ENCODE results near the gene EYS. TPM values are rescaled to one million over a fixed set of nuclear protein-coding genes. Genes with fewer than 3 reads are reported as not detected.
"Not testable (repeated sequence)": the region's sequence is repeated elsewhere in the genome, so short reads cannot be mapped to it uniquely, and the experiment has no call there.

Gene EYS
- total RNA-seq, 1 donor from 2014 or later: 0.08 TPM

- H3K27me3 ChIP-seq (ENCODE audit: low read depth): no peaks in the 10 kb centered on the region
- H3K36me3 ChIP-seq: no peaks in the 10 kb centered on the region
- DNase-seq: no peak
- TF ChIP-seq, protein P1, sequence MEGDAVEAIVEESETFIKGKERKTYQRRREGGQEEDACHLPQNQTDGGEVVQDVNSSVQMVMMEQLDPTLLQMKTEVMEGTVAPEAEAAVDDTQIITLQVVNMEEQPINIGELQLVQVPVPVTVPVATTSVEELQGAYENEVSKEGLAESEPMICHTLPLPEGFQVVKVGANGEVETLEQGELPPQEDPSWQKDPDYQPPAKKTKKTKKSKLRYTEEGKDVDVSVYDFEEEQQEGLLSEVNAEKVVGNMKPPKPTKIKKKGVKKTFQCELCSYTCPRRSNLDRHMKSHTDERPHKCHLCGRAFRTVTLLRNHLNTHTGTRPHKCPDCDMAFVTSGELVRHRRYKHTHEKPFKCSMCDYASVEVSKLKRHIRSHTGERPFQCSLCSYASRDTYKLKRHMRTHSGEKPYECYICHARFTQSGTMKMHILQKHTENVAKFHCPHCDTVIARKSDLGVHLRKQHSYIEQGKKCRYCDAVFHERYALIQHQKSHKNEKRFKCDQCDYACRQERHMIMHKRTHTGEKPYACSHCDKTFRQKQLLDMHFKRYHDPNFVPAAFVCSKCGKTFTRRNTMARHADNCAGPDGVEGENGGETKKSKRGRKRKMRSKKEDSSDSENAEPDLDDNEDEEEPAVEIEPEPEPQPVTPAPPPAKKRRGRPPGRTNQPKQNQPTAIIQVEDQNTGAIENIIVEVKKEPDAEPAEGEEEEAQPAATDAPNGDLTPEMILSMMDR (IDR thresholded peaks at IDR 0.05; ENCODE audit: borderline replicate concordance): no peak
- no peak overlapping the region for H3K4me3 ChIP-seq
- peaks cover 9% of the 10 kb centered on the region for H3K9me3 ChIP-seq (replicated peaks)
- intact Hi-C loops (cut with micrococcal nuclease): no loop called here
- no peak overlapping the region for H3K27ac ChIP-seq (replicated peaks)
- no peaks in the 10 kb centered on the region for H3K4me1 ChIP-seq
Observed at GRCh38 chr6:63963769-63964315, 1743.2 kb downstream of the EYS start.

DNA sequence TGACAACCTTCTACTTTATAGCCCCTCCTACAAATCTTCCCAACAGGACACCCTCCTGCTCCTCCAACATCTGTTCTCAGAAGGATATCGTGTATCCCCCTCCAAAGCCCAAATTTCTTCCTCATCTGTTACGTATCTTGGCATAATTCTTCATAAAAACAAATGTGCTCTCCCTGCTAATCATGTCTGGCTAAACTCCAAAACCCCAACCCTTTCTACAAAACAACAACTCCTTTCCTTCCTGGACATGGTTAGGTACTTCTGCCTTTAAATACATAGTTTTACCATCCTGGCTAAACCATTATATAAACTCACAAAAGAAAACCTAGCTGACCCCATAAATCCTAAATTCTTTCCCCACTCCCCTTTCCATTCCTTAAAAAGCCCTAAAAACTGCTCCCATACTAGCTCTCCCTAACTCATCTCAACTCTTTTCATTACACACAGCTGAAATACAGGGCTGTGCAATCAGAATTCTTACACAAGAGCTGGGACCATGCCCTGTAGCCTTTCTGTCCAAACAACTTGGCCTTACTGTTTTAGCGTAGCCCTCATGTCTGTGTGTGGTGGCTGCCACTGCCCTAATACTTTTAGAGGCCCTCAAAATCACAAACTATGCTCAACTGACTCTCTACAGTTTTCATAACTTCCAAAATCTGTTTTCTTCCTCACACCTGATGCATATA, 1753.5 kb downstream of the EYS start:
- H3K27ac ChIP-seq (replicated peaks); intact Hi-C loops (cut with micrococcal nuclease); DNase-seq; H3K27me3 ChIP-seq (ENCODE audit: low read depth); H3K4me1 ChIP-seq; H3K9me3 ChIP-seq (replicated peaks); H3K4me3 ChIP-seq; H3K36me3 ChIP-seq: not testable (repeated sequence)

- TF ChIP-seq, protein P1 (IDR thresholded peaks at IDR 0.05; ENCODE audit: borderline replicate concordance): no peak
- no peaks in the 10 kb centered on the region for H3K36me3 ChIP-seq
- intact Hi-C loops (cut with micrococcal nuclease): no loop called here
- H3K9me3 ChIP-seq (replicated peaks): no peaks in the 10 kb centered on the region
- no peak overlapping the region for H3K4me3 ChIP-seq
- no peaks in the 10 kb centered on the region for H3K27me3 ChIP-seq (ENCODE audit: low read depth)
- H3K27ac ChIP-seq (replicated peaks): no peak overlapping the region
- no peak for DNase-seq
- no peaks in the 10 kb centered on the region for H3K4me1 ChIP-seq
Observed at GRCh38 chr6:63947792-63948529, 1759.1 kb downstream of the EYS start.

DNA sequence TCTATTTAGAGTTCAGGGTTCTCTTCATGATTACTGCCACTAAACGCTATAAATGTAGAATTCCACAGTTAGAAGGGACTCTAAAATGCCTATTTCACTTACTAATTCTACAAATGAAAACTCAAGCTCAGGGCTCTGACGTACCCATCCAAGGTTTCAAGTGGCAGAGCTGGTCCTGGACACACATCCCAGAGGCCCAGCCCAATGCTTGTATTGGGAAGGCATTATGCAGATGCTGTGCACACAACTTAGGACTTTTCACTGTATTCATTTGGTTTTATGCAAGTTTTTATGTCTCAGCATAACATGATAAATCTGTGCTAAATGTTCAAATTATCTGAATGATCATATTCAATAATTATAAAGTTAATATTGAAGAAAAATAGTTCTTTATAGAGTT, 1761.0 kb downstream of the EYS start:
- Histone ChIP-seq H3K4me1 (no peaks in the 10 kb centered on the region), H3K36me3 (no peaks in the 10 kb centered on the region), H3K27ac (replicated peaks) (no peak overlapping the region), H3K4me3 (no peak overlapping the region), H3K9me3 (replicated peaks) (no peaks in the 10 kb centered on the region), H3K27me3 (ENCODE audit: low read depth) (no peaks in the 10 kb centered on the region)
- DNase-seq: no peak
- intact Hi-C loops (cut with micrococcal nuclease): no loop called here
- TF ChIP-seq, protein P1 (IDR thresholded peaks at IDR 0.05; ENCODE audit: borderline replicate concordance): no peak

GRCh38 chr6:63943826-63944225, 1763.2 kb downstream of the EYS start:
- intact Hi-C loops (cut with micrococcal nuclease): no loop called here

More at GRCh38 chr6:63943826-63944225, 1763.2 kb downstream of the EYS start:
- Histone ChIP-seq H3K4me1 (no peaks in the 10 kb centered on the region), H3K9me3 (replicated peaks) (no peaks in the 10 kb centered on the region), H3K4me3 (no peak overlapping the region), H3K27ac (replicated peaks) (no peak overlapping the region), H3K36me3 (no peaks in the 10 kb centered on the region), H3K27me3 (ENCODE audit: low read depth) (no peaks in the 10 kb centered on the region)
- TF ChIP-seq, protein P1 (IDR thresholded peaks at IDR 0.05; ENCODE audit: borderline replicate concordance): no peak
- DNase-seq: no peak

Measured in left ventricle myocardium inferior (tissue), 1 donor.